Activated CD4-positive, alpha-beta T cell treated with anti-CD3 and anti-CD28 coated beads, Interleukin-2, amount 50 U/mL, for 16 hours (primary cell): Measurements from ENCODE around the gene DRD5.
A peak's percentile ranks its signal among the peaks of the same experiment; 100 is the strongest.
"Not testable (repeated sequence)": the region's sequence is repeated elsewhere in the genome, so short reads cannot be mapped to it uniquely, and the experiment has no call there.

Experiments used
- DNase-seq: peaks from one replicate; pipeline ENCODE4 v3.0.0-alpha.2; 2020

Gene DRD5

DNA sequence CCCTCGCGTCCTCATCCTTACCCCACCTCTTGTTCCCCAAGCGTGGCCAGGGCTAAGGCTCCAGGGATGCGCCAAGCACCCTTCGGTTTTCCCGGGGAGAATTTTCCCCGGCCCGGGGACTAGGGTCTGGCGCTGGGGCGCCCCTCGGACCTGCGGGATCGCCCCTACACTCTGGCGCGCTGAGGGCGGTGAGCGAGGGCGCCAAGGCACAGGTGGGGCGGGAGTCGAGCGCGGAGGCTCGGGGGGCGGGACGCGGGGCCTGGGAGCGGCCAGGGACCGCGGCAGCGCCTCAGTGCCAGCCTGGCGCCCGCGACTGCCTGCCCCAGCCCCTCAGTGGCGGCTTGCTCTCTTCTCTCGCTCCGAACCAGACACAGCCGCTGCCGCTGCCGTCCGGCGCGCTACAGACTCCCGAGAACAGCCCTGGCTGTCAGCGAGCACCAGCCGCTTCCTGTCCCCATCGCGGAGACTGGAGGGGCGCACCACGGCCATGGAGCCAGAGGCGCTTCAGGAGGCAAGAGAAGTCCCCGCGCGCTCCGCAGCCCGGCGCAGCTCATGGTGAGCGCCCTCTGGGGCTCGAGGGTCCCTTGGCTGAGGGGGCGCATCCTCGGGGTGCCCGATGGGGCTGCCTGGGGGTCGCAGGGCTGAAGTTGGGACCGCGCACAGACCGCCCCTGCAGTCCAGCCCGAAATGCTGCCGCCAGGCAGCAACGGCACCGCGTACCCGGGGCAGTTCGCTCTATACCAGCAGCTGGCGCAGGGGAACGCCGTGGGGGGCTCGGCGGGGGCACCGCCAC, at the start of gene DRD5:
Gene DRD5, plus strand, starts transcription at position 292 of the 793 bp plus-strand sequence. Its CDS starts 396 bp downstream, at position 688.
- DNase-seq, result no peak

- not testable (repeated sequence) for DNase-seq
These were observed 49.2 kb upstream of the DRD5 start for GRCh38 chr4:9732256-9732655.

DNA sequence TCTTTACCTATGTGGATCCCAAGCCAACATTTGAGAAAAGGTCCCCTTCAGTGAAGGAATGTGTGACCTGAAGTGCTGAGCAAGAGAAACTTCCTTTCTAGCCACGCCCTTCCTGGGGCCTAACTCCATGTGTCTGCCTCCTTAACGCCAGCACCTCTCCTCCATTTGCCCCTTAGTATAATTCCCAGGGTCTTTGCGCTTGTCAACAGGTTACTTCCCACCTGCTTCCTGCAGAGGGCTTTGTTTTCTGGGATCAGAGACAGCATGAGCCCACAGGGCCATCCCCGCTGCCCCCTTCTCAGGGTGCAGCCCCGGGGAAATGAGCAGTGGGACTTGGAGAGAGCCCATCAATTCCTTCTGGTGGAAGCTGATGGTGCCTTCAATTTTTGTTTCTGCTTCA, 45.9 kb upstream of the DRD5 start:
- DNase-seq, result no peak

DNA sequence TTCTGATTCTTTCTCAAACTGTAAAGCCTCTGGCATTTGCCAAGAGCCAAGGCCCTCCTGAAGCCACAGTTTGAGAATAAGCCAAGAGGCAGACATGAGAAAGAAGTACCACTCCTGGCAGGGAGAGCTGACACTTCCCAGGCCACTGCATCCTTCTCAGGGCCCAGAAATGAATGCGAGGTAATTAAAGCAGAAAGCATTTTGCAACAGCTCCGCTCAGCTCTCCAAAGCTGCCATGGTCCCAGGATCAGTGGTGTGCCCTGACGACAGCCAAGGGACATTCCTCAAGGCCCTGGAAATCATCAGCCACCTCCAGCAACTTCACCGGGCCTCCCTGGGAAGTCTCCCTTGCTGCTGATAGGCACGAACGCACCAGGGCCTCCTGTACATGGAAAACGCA, 44.2 kb upstream of the DRD5 start:
- DNase-seq, result not testable (repeated sequence)

DNA sequence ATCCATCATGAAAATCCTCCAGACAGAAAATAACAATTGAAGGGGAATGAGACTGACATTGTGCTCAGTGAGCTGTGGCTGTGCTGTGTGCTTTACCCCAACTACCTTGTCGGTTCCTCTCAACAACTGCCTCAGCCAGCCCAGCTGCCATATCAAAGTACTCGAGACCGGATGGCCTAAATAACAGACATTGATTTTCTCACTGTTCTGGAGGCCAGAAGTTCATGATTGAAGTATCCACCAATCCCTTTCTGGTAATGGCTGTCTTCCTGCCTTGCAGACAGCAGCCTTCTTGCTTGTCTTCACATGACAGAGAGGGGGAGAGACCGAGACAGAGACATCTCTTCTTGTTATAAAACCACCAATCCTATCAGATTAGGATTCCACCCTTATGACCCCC, 37.6 kb upstream of the DRD5 start:
- not testable (repeated sequence) for DNase-seq

- no peak for DNase-seq
These were observed 35.7 kb upstream of the DRD5 start for GRCh38 chr4:9745782-9746181.

DNA sequence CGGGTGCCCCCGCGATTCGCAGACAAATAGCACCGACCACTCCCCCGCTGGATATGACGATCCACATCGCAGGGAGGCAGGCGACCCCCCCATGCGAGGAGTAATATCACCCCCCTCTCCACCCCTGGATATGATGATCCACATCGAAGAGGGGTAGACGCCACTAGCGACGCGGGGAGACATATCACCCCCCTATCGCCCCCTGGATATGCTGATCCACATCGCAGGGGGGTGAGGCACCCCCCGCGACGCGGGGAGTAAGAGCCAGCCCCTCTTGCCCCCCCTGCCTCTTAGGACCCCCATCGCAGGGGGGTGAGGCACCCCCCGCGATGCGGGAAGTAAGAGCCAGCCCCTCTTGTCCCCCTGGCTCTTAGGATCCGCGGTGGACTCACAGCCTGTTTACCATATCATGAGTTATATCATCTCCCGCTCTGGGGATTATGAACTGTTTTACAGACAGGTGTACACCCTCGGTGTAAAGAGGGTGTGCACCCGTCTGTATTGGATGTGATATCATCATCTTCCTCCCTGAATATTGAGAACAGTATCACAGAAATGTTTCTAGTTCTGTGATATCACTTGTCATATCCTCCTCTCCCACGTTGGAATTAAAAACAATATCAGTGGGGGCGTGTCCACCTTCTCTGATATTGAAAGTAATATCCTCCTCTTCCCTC, 22.7 kb upstream of the DRD5 start:
- DNase-seq, result no peak

GRCh38 chr4:9762823-9763475, 18.5 kb upstream of the DRD5 start:
- DNase-seq, result peak; percentile 74

DNA sequence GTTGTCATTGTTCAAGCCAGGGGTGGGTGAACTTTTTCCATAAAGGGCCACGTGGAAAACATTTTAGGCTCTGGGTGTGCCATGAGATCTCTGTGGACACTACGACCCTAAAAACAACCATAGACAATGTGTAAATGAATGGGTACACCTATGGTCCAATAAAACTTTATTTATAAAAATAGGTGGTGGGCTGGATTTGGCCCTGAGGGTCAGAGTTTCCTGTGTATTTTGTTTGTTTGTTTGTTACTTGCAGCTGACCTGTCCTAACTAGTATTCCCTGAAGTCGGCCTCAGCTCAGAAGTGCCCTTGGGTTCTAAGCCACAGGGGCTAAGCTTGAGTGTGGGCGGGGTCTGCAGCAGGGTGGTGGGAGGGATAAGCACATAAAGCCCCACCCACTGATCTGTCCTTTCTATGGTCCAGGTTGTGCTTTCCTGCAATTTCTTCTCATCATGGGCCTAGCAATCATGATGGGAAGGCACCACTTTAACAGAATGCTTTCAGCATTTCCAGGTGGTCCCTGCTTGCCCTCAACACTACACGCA, 17.2 kb upstream of the DRD5 start:
- no peak for DNase-seq

DNA sequence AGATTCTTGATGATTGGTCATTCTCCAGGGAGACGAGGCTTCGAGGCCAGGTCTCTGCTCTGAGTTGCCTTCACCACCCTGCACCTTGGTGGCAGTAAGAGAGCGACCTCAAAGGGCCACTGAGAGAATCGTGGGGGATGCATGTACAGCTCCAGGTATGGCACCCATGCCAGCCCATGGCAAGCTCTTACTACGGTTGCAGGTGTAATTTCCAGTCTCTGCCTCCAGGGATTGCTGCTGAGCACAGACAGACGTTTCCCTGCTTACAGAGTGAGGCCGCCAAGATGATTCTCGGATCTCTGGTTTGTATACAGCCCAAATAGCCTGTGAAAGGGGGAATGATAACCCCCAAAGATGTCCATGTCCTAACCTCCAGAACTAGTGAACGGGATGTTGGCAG, 16.3 kb upstream of the DRD5 start:
- peak; percentile 29 for DNase-seq

DNA sequence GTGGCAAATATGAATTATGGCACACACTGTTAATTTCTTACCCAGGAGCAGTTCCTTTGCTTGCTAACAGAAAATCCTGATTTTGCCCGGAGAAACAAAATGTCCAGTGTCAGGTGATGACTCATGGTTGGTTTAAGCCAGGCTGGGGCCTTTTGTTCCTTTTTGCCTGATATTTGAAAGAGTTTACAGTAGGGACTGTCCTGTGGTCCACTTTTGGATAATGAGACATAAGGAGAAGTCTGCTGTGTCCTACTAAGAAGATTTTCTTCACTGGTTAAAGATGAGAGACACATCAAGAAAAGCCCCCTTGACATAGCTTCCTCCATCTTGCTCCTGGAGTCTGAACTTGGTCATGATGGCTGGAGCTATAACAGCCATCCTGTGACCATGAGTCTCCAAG, 12.1 kb upstream of the DRD5 start:
- no peak for DNase-seq

DNA sequence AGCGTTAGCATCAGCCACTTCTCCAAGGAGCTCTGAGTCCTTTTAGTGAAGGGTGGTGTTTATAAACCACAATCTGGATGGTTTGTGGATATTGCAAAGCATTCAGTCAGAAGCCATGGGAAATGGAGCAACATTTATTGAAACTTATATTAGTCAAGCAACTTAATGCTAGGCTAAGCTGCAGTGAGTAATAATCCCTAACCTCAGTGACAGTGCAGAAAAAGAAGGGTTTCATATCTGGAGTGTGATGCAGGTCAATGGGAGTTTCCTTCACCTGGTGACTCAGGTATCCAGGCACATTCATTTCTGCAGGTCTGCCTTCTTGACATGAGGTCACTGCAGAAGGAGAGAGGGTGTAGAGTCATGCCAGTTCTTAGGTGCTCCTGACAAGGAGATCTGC, 10.4 kb upstream of the DRD5 start:
- DNase-seq, result no peak

DNA sequence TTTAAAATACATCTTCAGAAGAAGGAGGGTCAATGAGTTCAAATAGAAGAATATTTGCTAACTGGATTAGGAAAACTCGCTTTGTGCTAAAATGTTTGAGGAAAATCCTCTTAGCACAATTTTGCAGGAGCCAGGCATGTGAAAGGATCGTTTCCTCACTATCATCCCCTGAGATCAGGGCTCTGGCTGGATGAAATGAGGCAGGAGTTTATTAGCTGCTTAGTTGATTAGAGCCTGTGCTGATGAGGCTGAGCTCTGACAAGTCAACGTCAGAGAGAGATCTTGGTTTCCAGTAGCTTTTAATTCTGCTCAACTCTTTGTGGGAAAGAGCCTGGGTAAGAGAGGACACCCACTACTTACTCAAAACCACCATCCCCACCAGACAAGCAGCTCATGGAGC, 8.0 kb upstream of the DRD5 start:
- no peak for DNase-seq

- no peak for DNase-seq
These were observed 652 bp downstream of the DRD5 start for GRCh38 chr4:9782136-9782436.

DNA sequence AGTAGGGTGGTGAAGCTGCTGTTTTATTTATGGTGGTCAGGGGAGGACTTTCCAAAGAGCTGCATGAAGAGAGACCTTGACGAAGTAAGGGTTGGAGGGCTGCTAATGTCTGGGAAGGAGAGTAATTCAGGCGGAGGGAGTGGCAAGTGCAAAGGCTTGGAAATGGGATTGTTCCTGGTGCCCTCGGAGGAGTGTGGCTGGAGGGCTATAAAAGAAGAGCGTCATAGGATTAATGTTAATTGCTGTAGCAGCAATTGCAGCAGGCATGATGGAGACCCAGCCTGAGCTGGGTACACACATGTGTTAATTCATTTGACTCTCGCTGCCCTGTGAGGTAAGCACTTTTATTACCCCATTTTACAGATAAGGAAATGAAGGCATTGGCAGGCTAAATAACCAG, 4.5 kb downstream of the DRD5 start:
- not testable (repeated sequence) for DNase-seq

DNA sequence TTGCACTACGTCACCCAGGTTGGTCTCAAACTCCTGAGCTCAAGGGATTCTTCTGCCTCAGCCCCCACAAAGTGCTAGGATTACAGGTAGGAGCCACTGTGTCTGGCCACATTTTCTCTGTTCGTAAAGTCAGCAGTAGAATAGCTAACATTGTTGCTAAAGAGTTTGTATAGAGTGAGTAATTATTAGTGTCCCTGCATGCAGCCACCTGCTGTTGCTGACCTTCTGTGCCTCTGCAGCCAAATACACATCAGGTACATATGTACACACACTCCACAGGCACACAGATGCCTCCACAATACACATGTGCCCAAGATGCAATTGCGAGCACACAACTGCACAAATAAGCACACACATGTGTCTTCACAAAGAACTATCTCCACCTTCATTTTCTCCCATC, 10.9 kb downstream of the DRD5 start:
- DNase-seq, result no peak

GRCh38 chr4:9796641-9797040, 15.2 kb downstream of the DRD5 start:
- DNase-seq, result not testable (repeated sequence)

- no peak for DNase-seq
These were observed 19.4 kb downstream of the DRD5 start for GRCh38 chr4:9800848-9801247.

GRCh38 chr4:9804918-9805317, 23.5 kb downstream of the DRD5 start:
- no peak for DNase-seq

DNA sequence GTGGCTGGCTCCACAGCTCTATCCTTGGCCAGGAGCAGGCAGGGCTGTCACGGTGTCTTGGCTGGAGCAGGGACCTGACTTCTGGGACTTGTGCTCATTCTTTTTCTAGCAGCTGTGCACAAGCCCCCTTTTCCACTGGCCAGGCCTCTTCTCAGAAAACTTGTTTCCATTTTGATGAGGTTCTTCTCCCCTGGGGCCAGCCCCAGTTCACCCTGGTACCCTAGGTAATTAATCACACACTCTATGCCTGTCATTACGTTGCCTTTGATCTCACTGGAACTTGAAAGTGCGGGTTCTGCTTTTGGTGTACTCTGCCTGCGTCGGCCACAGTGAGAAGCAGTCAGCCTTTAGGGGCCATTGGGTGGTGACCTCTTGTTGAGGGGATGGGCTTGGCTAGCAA, 26.6 kb downstream of the DRD5 start:
- no peak for DNase-seq

DNA sequence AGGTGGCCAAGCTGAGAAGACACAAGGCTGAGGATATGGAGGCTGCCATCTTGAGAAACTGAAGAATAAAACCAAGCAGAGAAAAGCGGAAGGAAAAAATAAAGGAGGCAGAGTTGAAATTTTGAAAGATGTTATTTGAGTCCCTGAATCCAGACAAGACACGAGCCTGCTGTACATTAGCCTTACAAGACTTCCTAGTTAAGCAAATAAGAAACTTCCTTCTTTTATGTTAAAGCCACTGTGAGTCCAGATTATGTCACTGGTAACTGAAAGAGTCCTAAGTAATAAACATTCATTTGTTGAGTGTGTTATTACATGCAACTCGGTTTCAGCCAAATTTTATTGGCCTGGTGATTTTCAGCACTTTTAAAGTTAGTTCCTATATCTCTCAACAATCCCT, 30.4 kb downstream of the DRD5 start:
- no peak for DNase-seq

GRCh38 chr4:9812501-9813340, 31.3 kb downstream of the DRD5 start:
- peak; percentile 56 for DNase-seq

GRCh38 chr4:9816285-9816684, 34.9 kb downstream of the DRD5 start:
- peak; percentile 0 for DNase-seq
